GM18517 (cell line): ENCODE data around the gene SLC35D3.
"Not testable (repeated sequence)": the region's sequence is repeated elsewhere in the genome, so short reads cannot be mapped to it uniquely, and the experiment has no call there.

Source experiments
- ATAC-seq: cut with Tn5 transposase; IDR thresholded peaks from one replicate; pipeline ENCODE4 v1.9.1; 2021; ENCODE audit warnings: mild to moderate bottlenecking, moderate library complexity; ENCODE audit not compliant: unreplicated experiment

SLC35D3 gene, protein sequence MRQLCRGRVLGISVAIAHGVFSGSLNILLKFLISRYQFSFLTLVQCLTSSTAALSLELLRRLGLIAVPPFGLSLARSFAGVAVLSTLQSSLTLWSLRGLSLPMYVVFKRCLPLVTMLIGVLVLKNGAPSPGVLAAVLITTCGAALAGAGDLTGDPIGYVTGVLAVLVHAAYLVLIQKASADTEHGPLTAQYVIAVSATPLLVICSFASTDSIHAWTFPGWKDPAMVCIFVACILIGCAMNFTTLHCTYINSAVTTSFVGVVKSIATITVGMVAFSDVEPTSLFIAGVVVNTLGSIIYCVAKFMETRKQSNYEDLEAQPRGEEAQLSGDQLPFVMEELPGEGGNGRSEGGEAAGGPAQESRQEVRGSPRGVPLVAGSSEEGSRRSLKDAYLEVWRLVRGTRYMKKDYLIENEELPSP

DNA sequence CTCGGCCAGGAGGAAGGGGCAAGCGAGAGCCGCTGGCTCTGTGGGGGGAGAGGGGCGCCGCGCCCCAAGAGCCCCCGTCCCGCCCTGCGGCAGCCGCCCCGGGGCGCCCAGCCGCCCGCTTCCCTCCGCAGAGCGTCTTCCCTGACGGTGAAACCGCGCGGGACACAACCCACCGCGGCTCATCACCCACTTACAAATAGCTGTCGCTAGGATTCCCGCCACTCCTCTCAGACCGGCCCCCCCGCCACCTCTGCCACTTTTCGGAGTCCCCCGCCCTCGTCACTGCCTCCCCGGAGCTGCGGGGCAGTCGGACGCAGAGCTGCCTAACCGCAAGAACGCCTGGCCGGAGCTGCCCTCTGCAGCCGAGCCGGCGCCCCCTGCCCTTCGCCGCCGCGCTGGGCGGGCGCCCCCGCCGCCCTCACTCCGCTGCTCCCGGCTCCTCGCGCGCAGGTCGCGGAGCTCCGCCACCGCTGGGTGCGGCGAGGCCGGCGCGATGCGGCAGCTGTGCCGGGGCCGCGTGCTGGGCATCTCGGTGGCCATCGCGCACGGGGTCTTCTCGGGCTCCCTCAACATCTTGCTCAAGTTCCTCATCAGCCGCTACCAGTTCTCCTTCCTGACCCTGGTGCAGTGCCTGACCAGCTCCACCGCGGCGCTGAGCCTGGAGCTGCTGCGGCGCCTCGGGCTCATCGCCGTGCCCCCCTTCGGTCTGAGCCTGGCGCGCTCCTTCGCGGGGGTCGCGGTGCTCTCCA, at the start of gene SLC35D3:
SLC35D3 (plus strand) TSS at position 366 of the 749 bp plus-strand sequence; CDS start at position 494, 128 bp downstream.
- ATAC-seq = no peak

DNA sequence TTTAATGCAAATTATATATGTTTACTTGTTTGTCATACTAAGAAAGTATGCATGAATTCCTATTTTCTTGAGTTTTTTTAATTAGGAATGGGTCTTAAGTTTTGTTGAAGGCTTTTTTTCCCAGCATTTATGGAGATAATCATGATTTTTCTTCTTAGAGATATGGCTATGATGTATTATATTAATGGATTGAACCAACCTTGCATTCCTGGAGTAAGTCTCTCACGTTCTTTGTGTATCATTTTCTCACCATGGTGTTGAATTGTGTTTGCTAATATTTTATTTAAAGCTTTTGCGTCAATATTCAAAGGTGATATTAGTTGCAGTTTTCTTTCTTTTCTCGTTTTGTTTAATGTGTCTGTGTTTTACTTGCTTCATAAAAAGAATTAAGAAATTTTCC, 48.4 kb upstream of the SLC35D3 start:
- ATAC-seq = no peak

DNA sequence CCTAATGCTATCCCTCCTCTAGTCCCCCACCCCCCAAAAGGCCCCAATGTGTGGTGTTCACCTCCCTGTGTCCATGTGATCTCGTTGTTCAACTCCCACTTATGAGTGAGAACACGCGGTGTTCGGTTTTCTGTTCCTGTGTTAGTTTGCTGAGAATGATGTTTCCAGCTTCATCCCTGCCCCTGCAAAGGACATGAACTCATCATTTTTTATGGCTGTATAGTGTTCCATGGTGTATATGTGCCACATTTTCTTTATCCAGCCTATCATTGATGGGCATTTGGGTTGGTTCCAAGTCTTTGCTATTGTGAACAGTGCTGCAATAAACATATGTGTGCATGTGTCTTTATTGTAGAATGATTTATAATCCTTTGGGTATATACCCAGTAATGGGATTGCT, 45.6 kb upstream of the SLC35D3 start:
- ATAC-seq = not testable (repeated sequence)

DNA sequence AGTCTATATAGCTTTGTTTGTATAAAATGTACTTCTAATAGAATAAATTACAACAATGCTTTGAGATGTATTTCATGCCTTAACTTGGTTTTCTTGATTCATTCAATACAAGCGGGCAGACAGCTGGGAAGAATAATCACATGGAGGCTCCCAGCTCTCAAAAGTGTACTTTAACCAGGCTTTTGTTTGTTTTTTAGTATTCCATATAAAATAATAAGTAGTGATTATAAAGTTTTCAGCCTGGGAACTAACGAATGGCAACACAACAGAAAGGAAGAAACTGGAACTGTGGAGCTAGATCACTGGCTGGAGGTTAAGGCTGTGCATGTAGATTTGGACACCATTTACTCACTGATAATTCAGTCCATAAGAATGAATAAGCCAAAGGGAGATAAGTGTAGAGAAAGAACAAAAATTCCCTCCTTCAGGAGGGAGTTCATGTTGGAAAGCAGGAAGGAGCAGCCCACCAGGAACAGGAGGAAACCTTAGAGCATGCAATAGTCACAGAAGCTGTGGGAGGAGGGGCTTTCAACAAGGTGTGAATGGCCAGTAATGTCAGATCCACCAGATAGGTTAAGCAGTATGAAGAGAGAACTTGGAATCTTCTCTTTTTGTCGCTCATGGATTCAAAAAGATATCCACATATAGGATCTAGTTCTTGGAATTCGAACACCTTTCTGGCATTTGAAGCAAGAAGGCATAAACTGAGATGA, 41.2 kb upstream of the SLC35D3 start:
- ATAC-seq = no peak

DNA sequence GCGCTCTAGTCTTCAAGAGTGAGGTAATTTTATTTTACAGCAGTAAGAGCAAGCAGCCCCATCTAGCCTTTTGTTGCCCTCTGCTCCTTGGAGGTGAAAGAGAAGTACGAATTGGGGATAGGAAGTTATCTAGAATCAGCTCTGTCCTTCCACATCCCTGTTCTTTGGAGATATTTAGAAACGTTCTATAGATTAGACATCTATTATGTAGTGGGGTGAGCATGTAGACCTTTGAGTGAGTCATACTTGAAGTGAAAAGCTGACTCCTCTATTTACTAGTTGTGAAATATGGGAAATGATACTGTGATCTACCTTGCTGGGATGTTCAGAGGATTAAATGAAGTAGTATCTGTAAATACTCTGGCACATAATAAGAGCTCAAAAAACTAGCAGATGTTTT, 36.0 kb upstream of the SLC35D3 start:
- no peak for ATAC-seq

DNA sequence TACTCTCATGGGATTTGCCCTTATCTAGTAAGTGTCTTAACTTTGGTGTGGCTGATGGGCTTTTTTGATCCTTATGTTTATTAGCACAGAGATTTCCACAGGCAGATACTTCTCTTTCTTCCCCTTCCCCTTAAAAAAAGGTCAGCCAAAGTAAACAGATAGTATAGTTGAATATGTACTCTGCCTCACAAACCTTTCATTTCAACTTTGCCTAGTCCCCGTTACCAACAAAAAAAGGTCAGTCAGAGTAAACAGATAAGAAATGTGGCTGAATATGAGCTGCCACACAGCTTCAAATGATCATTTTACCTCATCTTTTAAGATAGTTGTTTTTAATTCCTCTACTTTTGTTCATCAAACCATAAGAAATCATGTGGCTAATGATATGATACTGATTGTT, 34.1 kb upstream of the SLC35D3 start:
- ATAC-seq = no peak

DNA sequence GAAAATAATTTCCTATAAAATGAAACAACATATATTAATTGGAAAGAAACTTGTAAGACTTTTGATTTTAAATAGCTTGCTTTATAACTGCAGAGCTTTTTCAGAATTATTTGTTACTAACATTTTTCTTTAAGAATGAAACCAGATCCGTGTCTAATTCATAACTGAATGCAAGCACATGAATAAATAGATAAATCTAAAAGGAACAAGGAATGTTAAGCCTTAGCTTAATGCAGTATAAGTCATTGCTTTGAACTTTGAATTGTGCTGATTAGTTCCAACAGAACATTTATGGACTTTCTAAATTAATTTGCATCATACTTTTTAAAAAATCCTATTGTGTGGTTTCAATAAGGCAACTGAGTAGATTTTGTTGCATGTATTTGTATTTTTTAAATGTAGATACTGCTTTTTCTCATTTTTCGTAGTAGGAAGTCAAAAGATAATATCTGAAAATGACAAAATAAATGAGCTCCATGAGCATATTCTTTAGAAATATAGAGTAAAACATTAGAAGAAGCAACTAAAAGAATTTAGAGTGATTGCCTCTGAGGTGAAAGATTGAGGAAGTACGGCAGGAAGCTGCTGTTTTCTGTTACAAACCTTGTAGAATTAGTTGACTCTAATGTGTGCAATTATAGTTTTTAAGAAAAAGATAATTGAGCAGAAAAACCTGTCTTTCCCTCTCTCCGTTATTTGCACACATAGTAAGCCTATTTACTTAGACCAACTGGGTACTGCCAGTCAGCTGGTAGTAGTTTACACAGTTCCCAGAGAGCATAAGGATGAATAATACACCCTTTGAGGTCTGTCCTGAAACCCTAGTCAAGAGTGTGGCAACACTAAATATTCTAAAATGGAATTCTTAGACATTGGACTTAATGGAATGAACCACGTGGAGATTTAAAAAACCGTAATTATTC, 32.6 kb upstream of the SLC35D3 start:
- no peak for ATAC-seq

DNA sequence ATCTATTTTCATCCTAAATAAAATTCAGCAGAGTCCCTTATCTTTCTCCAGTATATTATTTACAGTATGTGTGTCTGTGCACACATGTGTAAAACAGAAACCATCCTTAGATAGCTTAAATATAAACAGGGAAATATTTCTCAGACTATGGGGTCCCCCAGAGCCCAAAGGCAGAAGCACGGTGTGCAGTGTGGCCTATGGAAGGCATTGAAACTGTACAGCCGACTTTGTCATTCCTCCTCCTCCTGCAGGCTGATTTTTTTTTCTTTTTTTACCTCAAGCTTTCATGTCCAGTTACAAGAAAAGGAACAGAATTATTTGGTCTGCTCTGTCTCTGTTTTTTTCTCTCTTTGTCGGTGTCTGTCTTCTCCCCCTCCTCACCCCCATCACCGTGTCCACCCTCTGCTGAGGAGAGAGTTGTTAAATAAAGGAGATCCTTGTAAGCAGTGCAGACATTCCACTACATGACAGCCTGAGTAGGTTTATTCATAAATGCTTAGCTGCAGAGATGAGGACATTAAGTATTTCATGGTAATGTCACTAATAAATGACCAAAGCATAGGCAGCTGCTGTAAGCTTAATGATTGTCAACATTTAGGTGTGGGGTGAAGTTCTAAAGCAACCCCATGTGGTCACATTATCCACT, 31.8 kb upstream of the SLC35D3 start:
- ATAC-seq = no peak

DNA sequence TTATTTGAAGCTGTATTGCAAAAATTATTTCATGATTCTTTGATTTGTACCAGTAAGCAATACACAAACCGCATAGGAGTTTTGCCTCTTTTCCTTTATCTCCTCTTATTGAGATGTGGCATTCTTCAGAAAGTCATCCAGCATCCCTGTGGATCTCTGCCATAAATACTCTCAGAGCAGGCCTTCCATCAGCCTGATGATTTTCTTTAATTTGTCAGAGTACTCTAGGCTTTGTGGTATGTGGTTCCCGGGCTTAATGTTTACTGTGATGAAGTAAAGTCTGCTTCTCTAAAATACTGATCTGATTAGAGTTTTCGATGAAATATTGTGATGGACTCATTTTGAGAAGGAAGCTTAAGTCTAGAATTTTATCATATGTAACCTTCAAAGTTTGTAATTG, 31.1 kb upstream of the SLC35D3 start:
- no peak for ATAC-seq

DNA sequence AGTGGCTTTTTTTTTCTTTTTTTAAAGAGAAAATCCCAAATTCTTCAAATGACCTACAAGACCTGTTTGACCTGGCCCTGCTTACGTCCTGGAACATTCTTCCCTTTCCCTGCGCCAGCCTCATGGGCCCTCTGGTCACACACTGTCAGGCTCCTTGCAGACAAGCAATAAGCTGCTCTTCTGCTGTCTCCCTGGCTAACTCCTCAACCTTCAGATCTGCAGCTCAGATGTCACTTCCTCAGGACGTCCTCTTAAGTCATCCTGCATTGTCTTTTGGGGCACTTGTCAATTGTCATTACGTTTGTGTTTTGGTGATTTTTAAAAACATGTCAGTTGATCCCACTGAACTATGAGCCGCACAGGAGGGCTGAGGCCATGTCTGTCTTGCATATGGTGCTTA, 28.9 kb upstream of the SLC35D3 start:
- ATAC-seq = no peak

DNA sequence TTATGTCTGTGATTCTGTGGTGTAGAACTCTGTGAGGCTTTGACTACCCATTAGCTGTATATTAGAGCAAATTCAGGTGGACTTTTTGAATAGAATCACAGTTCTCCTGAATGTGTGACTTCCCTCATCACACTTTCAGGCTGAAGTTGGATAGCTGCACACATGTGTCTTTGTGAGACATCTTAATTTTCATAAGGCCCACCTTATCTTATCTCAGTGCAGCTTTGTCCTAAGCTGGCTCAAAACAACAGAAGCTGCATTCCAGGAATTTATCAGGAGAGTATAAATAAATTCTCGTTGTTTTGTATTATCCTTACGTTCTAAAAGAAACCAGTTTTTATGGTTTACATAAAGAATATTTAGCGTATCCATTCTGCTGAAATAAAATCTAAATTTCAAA, 26.2 kb upstream of the SLC35D3 start:
- no peak for ATAC-seq

DNA sequence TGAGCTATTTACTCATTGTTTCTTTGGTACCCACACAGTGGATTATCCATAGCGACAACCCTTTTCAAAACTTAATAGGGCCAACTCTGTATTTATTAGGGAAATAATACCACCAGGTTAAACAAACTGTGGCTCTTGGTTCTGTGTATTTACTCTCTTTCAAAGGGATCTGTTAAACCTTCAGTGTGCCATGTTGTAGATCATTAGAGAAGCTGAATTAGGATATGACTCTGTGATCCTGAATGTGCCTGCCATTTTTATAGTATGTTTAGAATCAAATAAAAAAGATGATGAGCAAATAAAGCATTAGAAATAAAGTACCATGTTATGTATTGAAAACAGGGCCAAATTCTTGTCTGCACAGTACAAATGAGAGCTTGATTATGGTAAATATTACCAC, 25.0 kb upstream of the SLC35D3 start:
- ATAC-seq = no peak

DNA sequence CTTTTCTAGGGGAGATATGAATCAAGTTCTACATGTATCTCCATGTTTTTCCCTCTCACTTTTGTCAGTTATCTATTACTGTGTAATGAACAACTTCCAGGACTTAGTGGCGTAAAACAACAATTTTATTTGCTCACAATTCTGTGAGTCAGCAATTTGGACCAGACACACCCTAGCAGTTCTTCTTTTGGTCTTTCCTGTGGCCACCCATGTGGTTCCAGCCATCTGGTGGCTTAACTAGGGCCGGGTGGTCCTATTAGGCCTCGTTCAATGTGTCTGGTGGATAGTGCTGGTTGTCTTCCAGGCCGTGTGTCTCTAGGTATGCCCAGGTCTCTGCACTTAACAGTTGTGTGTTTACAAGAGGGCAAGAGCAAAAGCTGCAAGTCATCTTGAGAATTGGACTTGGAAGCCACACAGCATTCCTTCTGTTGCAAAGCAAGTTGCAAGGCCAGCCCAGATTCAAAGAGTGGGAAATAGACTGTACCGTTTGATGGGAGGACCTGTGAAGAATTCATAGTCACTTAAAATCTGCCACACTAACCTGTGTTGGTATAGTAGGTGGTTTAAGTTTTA, 20.8 kb upstream of the SLC35D3 start:
- no peak for ATAC-seq

DNA sequence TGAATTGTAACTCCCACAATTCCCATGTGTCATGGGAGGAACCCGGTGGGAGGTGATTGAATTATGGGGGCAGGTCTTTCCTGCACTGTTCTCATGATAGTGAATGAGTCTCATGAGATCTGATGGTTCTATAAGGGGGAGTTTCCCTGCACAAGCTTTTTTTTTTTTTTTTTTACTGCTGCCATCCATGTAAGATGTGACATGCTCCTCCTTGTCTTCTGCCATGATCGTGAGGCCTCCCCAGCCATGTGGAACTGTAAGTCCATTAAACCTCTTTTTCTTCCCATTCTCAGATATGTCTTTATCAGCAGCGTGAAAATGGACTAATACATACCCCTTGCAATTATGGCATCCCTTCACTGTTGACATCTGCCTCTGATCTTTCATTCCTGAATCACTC, 17.6 kb upstream of the SLC35D3 start:
- ATAC-seq = not testable (repeated sequence)

DNA sequence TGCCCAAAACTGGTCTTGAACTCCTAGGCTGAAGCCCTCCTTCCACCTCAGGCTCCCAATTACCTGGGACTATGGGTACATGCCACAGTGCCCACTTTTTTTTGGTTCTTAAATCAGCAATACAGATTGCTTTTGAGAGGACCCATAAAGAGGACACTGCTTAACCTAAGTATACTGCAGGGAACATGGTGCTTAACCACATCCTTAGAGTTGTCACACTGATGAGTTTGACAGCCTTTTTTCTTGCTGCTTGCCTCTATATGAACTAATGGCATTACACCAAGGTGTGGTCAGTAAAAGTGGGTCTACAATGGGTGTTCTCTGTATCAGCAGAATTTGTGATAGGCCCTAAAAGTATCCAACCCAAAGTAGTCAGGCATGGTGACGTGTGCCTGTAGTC, 7.2 kb upstream of the SLC35D3 start:
- ATAC-seq = no peak

DNA sequence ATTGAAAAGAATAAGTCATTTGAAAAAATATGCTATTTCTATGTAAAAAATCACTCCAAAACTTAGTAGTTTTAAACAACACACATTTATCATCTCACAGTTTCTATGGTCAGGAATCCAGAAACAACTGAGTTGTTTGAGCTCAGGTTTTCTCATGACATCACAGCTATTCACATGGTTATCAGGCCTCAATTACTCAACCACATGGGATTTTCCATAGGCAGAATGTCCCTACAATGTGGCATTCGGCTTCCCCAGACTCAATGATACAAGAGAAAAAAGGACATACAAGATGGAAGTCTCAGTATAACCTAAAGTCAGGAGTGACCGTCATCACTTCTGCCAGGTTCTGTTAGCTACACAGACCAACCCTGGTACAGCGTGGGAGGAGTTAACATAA, 3.4 kb upstream of the SLC35D3 start:
- no peak for ATAC-seq

DNA sequence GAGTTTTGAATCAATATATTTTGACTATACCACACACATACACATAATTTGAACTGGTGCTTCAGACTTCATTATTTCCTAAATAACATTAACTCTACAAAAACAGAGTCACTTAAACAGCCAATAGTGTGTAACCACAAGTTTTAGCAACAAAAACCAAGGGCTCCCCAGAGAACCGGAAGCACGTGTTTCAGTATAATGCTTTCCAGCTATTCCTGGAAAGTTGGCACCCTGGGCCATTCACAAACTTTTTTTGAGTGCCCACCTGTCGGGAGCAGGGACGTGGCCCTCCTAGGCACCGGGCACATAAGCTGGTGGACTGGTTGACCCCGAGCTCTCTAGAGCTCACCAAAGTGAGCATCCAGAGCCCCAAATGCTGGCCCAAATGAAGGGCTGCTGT, 1.9 kb upstream of the SLC35D3 start:
- ATAC-seq = no peak

DNA sequence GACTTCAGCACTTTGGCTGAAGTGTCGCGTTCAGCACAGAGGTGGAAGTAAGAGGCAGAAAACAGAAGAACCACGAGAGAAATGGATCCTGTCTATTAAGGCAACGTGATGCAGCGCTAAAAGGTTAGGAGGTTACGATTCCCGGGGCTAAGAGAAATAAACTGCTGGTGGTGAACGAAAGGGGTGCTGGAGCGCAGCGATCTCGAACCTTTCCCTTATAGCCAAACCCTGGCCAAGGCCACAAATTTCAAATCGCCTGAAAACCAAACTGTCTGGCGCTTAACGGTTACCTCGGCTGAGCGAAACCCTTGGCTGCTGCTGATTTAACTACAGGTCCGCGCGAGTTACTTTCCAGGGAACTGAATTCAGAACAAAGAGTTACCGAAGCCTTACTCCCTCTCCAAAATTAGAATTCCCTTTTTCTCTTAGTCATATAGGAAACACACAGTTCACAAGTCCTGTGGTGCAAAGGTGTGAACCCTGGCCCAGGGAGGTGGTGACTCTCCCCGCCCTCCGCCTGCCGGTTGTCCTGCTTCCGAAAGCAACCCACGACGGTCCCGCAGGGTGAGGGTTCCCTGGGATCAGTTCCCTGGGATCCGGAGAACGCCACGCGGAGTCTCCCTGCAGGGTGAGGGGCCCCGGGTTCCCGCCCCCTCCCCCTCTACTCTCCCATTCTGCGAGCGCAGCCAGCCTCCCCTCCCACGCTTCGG, 1.3 kb upstream of the SLC35D3 start:
- no peak for ATAC-seq

DNA sequence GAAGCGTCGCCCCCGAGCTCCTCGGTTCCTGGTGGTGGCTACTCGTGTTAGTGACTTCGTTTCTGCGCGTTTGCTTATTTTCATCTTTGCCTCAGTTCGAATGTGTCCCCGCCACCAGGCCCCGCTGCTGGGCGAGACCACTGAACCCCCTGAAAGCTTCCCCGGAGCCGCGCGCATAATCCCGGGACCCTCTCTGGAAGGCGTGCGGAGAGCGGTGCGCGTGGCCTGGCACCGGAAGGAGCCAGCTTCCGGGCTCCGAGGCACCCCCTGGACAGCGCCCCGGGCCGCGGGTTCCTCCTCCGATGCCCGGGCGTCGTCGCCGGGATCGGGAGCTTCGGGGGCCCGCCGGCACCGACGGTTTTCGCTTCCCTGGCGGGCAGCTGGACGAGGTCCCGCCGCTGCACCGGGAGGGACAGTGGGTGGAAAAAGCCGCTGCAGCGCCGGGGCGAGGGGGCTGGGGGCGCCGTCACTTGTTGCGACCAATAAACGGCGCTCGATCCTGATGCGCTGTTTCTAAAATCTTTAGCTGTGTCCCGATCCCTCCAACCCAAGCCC, 643 bp upstream of the SLC35D3 start:
- ATAC-seq = no peak
